Activated gamma-delta T cell treated with anti-CD3 and anti-CD28 coated beads, Interleukin-2, amount 50 U/mL, for 16 hours (primary cell): ENCODE data around the gene DHPS.
A peak's percentile ranks its signal among the peaks of the same experiment; 100 is the strongest.
"Not testable (repeated sequence)": the region's sequence is repeated elsewhere in the genome, so short reads cannot be mapped to it uniquely, and the experiment has no call there.

Experiments used
- DNase-seq: peaks from one replicate; pipeline ENCODE4 v3.0.0-alpha.2; 2020; ENCODE audit warnings: low read depth

Gene DHPS

DNA sequence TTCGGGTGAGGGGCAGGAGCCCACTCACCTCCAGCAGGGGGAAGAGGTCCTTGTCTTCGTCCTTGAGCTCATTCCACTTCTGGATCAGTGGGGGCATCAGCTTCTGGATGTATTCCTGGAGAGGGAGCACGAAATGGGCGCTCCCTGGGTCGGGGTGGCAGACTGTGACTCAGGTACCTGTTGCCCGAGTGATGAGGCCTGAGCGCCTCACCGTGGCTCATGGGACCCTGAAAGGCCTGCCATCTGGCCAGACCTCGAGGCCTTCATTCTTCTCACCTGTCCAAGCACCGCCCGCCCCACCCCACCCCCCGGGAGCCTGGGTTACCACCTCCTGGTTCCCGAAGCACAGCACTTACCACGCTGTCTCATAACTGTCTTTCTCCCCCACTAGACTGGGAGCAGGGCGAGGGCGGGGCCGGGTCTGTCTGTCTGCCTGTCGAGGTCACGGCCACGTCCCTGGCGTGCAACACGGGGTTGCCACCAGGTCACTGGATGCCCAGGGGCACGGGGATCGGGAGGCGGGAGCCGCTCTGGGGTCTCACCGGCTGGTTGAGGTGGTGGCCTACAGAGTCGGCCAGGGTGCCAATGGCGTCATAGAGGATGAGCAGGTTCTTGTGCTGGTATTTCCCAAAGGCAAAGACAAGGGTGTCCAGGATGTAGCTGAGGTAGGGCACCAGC lies 24.1 kb upstream of the DHPS start:
- DNase-seq, result no peak

DNA sequence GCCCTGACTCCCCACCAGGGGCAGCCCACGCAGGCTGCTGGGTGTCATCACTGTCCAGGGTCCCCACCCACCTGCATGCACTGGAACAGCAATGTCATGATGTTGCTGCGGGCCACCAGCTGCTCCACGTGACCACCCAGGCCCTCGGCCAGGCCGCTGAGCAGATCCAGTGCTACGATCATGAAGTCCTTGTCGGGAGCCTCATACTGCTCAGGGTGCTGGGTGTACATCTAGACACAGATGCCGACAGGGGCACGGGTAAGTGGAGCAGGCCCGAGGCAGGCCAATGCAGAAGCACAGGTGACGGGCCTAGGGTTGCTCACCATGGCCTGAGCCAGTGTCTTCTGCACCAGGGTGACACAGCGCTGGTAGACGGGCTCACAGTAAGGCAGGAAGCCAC lies 23.5 kb upstream of the DHPS start:
- no peak for DNase-seq

DNA sequence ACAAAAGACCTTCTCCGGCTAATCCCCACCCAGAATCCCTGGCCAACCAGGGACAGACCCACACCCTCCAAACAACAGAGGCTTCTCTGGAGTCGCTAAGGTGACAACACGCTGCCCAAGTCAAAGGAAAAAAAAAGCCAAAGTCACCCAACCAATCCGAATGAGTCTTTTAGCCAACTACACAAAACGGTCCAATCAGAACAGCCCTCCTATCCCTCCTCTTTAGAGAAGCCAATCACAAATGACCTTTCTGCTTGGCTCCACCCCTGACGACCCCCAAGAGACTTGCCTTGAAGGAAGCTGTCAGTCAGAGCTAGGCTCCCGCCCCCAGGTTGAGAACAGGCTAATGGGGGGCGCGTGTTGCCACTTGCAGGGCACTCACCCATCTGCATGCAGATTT lies 21.4 kb upstream of the DHPS start:
- DNase-seq, result no peak

DNA sequence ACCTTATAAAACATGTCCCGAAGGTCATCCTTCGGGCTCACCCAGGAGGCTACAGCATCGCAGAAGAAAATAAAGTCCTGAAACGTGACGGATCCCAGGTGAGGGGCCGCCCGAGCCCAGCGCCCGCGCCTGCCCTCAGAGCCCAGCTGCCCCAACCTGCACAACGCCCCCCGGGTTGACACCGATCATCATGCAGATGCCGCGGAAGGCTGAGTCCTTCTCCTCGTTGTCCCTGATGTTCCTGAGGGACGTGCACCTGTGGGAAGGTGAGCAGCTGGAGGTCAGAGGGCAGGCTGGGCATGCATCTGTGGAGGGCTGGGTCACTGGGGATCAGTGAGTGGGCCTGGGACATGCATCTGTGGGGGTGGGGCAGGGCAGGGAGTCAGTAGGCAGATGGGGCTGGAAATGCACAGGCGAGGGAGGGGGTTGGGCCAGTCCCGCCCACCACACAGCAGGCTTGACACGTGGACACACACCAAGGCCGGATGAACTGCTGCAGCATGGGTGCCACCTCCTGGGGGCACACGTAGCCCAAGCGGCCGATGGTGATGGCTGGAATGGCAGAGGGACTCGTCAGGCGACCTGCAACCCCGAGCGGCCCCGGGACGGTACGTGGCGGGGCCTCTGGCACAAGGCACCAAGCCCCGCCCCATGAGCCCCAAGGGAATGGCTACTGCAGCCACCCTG lies 20.1 kb upstream of the DHPS start:
- no peak for DNase-seq

DNA sequence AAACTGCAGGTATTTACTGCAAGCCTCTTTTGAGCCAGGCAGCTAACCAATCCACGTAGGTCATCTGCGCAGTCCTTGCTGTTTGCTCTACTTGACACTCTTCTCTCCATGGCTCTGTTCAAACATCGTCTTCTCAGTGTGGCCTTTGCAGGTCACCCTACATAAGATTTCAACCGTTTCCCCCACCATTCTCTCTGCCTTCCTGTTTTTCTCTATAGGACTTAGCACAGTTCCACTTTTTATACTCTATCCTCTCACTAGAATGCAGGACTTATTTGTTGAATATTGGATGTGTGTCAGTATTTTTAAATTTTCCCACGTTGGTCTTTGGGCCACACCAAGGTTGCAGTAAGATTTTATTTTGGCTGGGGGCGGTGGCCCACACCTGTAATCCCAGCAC lies 16.5 kb upstream of the DHPS start:
- no peak for DNase-seq

DNA sequence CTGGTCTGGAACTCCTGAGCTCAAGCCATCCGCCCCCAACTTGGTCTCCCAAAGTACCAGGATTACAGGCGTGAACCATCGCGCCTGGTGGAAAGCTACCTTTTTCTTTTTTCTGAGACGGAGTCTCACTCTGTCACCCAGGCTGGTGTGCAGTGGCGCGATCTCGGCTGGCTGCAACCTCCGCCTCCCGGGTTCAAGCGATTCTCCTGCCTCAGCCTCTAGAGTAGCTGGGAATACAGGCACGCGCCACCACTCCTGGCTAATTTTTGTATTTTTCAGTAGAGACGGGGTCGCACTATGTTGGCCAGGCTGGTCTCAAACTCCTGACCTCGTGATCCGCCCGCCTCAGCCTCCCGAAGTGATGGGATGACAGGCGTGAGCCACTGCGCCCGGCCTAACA lies 15.7 kb upstream of the DHPS start:
- not testable (repeated sequence) for DNase-seq

DNA sequence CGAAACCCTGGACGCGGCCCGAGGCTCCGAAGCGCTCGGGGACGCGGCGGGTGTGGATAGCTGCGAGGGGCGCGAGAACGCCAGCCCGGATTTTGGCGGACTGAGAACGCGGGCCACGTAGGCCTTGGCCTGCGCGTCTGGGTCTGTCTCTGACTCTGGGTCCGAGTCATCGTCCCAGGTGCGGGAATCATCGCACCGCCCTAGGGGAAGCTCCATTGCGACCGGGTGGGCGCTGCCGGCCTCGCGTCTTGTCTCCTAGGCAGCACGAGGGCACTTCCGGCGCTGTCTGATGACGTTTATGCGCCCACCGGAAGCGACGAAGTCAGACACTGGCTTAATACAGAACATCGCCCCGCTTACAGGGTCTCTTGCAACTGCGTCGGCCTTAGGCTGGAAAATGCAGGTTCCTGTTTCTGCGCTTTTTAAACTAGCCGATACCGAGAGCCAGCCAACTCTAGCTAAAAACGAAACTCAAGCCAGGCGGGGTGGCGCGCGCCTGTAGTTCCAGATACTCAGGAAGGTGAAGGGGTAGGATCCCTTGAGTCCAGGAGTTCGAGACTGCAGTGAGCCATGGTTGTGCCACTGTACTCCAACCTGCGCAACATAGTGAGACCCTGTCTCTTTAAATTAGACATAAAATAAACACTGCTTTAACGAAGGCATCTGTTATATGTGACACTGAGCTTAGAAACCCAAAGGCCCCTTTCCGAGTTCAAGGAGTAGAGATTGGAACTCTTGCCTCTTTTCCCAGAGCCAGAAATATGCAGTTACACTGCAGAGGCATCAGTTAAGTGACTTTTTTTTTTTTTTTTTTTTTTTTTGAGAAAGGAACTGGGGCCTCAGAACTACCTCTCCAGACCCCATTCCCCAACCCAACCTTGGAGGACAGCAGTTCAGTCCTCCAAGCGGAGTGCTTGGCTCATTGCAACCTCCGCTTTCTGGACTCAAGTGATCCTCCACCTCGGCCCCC lies 15.0 kb upstream of the DHPS start, which contains the start of gene FBXW9:
Gene FBXW9 (minus strand): TSS at position 266 of the 970 bp plus-strand sequence. CDS start 50 bp downstream, at position 216.
- peak; percentile 98 for DNase-seq

DNA sequence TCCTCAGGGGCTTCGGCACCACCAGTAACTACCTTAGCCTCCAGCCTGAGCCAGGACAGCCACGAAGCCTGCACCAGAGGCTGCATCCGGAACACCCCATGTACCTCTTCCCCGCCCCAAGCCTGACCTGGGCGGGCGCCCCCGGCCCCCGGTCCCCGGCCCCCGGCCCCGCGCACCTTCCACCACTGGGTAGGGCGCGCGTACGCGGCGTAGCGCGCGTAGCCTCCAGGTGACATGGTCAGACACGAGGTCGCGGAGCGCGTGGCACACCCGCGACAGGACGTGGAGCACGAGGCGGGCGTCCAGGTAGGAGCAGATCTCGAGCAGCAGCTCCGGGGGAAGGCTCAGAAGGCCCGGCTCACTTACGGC lies 14.3 kb upstream of the DHPS start:
- DNase-seq, result no peak

GRCh38 chr19:12695514-12695913 lies 13.8 kb upstream of the DHPS start:
- no peak for DNase-seq

GRCh38 chr19:12695096-12695495 lies 13.4 kb upstream of the DHPS start:
- no peak for DNase-seq

- DNase-seq, result no peak
Observed at GRCh38 chr19:12694641-12695040, 13.0 kb upstream of the DHPS start.

DNA sequence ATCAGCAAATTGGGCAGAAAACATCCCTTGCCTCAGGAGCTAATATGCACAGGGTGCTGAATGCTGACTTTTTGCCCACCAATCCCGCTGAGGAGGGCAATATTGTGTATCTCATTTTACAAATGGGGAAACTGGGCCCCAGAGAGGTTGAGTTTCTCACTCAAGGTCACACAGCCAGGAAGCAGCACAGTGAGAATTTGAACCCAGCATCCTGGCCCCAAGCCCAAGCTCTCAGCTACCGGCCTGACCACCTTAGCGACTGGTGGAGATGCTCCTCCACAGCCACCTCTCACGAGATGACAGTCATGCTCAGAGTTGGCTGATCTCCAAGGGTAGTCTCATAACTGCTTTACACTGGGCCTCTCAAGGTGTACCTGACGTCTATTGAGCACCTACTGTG lies 11.3 kb upstream of the DHPS start:
- no peak for DNase-seq

- no peak for DNase-seq
Observed at GRCh38 chr19:12689581-12690216, 8.0 kb upstream of the DHPS start.

DNA sequence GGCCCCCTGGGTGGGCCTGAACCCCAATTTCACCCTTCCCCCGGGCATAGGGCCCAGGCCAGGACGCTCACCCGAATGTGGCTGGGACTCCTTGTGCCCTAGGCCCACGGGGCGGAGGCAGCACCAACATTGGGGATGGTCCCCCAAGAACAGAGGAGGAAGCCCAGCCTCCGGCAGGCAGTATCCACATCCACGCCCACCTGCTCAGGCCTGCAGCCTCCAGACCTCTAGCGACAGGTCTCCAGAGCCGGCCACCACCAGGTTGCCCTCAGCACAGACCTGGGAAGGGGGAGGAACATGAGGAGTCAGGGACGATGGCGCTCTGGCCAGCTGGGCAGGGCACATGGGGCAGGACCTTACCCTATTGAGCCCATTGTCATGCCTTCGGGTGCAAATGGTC lies 7.3 kb upstream of the DHPS start:
- no peak for DNase-seq

GRCh38 chr19:12687496-12688196 lies 6.0 kb upstream of the DHPS start, which contains the start of gene GNG14:
TSS of gene GNG14 (plus strand) at chr19:12687998. CDS start at chr19:12688049, 51 bp downstream.
- no peak for DNase-seq

DNA sequence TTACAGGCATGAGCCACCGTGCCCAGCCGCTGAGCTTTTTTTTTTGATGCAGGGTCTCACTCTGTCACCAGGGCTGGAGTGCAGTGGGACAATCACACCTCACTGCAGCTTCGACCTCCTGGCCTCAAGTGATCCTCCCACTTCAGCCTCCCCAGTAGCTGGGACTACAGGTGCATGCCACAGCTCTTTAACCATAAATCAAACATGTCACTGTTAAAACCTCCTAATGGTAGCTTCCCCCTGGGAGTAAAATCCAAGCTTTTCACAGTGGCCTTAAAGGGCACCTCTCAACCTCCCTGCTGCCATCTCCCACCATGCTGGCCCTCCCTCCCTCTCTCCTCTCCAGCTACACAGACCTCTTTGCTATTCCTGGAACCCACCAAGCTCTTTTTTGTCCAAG lies 4.2 kb upstream of the DHPS start:
- no peak for DNase-seq

- DNase-seq, result no peak
Observed at GRCh38 chr19:12680034-12680433, 1.6 kb downstream of the DHPS start.

DNA sequence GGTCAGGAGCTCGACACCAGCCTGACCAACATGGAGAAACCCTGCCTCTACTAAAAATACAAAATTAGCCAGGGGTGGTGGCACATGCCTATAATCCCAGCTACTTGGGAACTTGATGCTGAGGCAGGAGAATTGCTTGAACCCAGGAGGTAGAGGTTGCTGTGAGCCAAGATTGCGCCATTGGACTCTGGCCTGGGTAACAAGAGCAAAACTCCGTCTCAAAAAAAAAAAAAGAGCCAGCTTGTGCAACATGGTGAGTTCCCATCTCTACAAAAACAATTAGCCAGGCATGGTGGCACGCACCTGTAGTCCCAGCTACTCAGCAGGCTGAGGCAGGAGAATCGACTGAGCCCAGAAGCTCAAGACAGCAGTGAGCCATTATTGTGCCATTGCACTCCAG lies 3.6 kb downstream of the DHPS start:
- not testable (repeated sequence) for DNase-seq

- DNase-seq, result no peak
Observed at GRCh38 chr19:12676928-12677327, 4.8 kb downstream of the DHPS start.

DNA sequence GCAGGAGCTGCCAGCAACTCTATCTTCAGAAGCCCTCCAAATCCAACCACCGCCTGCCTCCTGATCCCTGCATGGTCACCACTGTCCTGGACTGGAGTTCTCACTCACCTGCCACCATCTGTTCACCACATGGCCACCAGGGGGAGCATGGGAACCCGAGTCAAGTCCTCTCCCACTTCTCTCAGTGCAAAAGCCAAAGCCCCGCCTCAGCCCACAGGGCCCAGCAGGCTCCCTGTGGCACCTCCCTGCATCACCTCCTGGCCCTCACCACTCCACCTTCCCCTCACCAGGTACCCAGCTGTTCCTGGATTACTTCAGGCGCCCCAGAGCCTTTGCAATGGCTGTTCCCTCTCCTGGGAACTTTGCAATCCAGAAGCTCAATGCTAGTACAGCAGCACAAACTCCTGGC lies 5.3 kb downstream of the DHPS start:
- peak; percentile 84 for DNase-seq

DNA sequence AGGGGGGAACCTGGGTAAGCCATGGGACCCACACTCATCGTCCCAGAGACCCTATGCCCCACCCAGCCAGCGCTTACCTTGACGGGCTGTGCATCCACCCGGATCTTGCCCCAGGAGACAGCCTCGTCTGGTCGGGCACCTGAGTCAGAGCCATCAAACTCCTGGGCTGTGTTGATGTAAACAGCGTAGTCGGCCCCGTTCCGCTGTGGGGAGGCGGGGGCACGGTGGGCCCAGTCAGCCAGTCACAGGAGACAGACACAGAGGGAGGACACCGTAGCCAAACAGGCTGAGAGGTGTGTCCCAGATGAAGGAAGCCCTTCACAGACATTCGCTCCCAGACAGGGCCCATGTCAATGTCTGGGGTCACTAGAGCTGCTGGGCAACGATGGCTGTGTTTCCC lies 5.7 kb downstream of the DHPS start:
- DNase-seq, result no peak

DNA sequence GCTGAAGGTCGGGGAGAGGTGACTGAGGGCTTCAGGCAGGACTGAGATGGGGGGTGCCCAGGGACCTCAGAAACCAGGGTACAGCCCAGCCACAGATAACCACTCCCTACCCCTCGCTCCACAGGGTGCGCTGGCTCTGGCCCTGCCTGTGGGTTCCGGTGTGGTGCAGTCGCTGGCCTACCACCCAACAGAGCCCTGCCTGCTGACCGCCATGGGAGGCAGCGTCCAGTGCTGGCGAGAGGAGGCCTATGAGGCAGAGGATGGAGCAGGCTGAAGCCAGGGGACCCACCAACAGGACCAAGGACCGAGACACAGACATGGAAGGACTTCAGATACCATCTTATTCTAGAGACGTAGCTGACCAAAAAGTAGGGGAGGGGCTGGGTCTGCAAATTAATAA lies 6.3 kb downstream of the DHPS start:
- no peak for DNase-seq
